Kasumi-1 (cell line): ENCODE data around the gene RAD50.
"Not testable (repeated sequence)": the region's sequence is repeated elsewhere in the genome, so short reads cannot be mapped to it uniquely, and the experiment has no call there.

ENCODE experiments used
- DNase-seq, 2 experiments: peaks; one replicate each; lab custom pipeline; 2025; lab: John Stamatoyannopoulos, UW

Gene RAD50

DNA sequence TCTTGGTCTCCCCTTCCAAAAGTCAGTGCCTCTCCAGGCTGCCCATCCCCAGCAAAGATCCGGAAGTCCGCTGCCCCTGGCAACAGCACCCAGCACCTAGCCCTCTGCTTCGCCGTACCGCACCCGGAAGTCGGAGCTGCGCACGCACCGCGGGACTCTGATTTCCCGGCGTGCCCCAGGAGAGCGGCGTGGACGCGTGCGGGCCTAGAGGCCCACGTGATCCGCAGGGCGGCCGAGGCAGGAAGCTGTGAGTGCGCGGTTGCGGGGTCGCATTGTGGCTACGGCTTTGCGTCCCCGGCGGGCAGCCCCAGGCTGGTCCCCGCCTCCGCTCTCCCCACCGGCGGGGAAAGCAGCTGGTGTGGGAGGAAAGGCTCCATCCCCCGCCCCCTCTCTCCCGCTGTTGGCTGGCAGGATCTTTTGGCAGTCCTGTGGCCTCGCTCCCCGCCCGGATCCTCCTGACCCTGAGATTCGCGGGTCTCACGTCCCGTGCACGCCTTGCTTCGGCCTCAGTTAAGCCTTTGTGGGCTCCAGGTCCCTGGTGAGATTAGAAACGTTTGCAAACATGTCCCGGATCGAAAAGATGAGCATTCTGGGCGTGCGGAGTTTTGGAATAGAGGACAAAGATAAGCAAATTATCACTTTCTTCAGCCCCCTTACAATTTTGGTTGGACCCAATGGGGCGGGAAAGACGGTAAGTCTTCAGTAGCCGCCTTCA lies at the start of gene RAD50:
Gene RAD50 (plus strand): TSS at position 215 of the 715 bp plus-strand sequence. CDS start 348 bp downstream, at position 563.
- peak; percentile 78 to 87 for DNase-seq

GRCh38 chr5:132510076-132510475 lies 46.7 kb upstream of the RAD50 start:
- no peak for DNase-seq

GRCh38 chr5:132513618-132514336 lies 43.0 kb upstream of the RAD50 start:
- DNase-seq: not testable (repeated sequence)

DNA sequence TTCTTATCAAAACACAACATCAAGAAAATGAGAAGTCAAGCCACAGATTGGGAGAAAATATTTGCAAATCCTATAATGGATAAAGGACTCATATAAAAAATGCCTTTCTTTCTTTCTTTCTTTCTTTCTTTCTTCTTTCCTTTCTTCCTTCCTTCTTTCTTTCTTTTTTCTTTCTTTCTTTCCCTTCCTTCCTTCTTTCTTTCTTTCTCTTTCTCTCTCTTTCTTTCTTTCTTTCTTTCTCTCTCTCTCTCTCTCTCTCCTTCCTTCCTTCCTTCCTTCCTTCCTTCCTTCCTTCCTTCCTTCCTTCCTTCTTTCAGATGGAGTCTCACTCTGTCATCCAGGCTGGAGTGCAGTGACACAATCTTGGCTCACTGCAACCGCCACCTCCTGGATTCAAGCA lies 34.7 kb upstream of the RAD50 start:
- not testable (repeated sequence) for DNase-seq

DNA sequence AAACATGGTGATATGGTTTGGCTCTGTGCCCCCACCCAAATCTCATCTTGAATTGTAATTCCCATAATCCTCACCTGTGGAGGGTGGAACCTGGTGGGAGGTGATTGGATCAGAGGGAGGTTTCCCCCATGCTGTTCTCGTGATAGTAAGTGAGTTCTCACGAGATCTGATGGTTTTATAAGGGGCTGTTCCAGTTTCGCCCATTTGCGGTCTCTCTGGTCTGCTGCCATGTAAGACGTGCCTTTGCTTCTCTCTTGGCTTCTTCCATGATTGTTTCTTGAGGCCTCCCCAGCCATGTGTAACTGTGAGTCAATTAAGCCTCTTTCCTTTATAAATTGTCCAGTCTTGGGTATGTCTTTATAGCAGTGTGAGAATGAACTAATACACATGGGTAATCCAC lies 31.9 kb upstream of the RAD50 start:
- DNase-seq: not testable (repeated sequence)

- DNase-seq: no peak
Observed at GRCh38 chr5:132525299-132525724, 31.5 kb upstream of the RAD50 start.

DNA sequence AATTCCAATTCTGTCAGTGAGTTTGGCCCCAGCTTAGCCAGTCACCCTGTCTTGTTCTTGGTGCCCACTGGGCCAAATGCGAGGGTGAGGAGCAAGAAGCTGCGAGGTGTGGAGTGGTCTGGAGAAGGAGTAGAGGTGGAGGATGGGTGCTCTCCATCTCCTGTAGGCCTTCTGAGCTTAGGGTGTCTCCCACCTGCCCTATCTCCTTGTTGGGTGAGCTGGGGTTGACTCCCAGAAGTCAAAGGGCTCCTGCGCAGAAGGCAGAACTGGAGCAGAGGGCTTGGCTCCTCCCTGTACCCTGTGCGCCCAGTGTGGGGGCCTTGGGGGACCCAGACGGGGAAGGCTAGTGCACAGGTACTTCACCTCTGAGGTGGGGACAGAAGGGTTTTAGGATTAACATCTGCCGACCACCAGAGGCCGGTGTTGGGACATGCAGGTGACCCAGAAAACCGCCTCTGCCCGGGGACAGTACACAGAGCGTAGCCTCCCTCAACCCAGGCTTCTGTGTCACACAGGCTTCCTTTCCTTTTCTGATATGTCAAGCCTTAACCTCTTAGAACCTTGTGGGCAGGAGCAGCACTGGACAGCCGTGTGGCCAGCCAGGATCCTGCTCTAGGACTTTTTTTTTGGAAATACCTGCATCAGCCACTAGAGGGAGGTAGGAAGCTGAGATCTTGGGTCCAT lies 30.3 kb upstream of the RAD50 start:
- DNase-seq: peak; percentile 39 to 60

DNA sequence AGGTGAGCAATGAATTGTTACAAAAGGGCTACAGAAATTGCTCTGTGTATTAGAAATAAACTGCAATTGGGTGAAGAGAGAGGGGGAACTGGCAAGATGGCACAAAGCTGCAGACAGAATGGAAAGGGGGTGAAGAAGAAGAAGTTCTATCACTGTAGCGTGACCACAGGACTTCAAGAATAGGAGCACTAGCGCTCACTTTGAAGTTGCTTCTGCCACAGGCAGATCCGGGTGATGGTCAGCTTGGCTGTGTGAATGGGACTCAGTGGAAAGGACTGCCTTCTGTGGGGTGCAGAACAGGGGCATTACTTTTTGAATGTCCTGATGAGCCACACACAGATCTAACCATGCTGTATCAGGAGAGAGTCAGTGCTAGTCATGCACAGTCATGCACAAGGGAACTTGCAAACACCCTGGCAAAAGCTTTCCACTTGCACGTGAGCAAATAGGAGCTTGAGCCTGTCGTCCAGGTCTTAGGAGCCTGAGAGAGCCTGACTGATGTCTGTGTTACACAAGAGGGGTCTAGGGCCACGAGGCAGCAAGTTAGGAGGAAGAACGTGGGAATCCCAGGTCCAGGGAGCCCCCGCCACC lies 29.7 kb upstream of the RAD50 start:
- no peak for DNase-seq

DNA sequence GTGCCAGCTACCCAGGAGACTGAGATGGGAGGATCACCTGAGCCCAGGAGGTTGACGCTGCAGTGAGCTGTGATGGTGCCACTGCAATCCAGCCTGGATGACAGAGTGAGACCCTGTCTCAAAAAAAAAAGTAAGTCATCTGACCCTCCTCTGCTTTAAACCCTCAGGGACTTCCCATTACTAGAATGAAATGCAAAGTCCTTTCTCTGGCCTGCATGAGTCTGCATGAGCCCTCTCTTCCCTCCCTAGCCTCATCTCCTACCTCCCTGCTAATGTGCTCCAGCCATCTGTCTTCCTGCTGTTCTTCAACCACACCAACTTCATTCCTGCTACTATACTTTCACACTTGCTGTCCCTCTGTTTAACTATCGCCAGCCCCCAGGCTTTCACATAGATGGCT lies 28.8 kb upstream of the RAD50 start:
- no peak for DNase-seq

- peak; percentile 19 to 27 for DNase-seq
Observed at GRCh38 chr5:132528866-132529634, 27.7 kb upstream of the RAD50 start.

GRCh38 chr5:132530946-132531345 lies 25.8 kb upstream of the RAD50 start:
- DNase-seq: no peak

- no peak for DNase-seq
Observed at GRCh38 chr5:132539716-132540115, 17.1 kb upstream of the RAD50 start.

DNA sequence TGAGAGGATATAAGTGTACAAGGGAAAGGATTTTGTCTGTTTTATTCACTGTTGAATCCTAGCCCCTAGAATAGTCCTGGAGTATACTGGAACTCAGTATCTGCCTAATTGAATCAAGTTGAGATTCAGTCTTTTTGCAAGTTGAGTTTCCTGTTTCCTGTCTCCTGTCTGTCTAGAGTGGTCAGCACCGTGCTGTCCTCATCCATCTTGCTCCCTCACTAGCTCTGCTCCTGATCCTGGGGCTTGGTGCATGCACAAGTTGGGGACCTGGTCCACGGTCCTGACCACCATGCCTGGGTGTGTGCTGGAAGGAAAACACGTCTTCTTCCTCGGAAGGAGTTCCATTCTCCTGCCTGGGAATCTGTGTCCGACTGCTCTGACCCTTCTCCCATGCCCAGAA lies 16.6 kb upstream of the RAD50 start:
- DNase-seq: no peak

- no peak for DNase-seq
Observed at GRCh38 chr5:132540764-132541163, 16.0 kb upstream of the RAD50 start.

DNA sequence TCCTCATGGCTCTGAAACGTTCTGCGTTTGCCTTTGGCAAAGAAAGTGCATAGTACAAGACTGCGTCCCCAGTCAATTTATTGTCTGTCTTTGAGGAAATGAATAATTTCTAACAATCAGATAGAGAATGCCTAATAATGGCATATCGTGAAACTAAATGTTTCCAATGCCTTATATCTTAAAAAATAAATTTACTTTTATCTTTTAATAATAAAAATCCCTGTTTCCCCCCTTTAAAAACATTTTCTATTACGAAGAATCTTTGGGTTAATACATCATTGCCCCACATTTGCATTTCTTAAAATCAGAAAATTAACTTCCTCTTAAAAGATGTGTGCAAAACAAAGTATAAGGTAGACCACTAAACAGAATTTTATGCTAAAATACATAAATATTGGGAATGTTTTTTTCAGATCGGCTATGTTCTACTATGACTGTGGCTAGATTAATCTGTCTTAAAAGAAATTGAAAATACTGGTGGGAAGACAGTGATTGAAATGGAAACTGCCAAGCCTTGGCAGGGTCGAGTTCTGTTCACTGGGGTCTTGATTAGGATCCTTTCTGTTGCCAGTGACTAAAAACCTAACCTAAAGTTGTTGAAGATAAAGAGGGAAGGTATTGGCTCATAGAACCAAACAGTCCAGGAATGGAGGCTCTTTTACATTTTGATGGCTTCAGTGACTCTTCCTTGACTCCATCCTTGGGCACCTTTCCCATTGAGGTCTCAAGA lies 13.1 kb upstream of the RAD50 start, which contains the start of gene IL5:
Gene IL5 (minus strand): TSS at position 51 of the 730 bp plus-strand sequence. CDS start 44 bp downstream, at position 7.
- no peak for DNase-seq

DNA sequence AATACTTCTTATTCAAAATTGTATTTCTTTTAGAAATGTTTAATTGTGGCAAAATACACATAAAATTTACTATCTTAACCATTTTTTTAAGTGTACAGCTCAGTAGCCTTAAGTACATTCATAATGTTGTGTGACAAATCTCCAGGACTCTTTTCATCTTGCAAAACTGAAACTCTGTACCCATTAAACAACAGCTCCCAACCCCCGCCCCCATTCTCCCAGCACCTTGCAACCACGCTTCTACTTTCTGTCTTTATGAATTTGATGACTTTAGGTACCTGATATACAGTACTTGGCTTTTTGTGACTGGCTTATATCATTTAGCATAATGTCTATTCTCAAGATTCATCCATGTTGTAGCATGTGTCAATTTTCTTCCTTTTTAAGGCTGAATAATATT lies 10.7 kb upstream of the RAD50 start:
- DNase-seq: no peak

DNA sequence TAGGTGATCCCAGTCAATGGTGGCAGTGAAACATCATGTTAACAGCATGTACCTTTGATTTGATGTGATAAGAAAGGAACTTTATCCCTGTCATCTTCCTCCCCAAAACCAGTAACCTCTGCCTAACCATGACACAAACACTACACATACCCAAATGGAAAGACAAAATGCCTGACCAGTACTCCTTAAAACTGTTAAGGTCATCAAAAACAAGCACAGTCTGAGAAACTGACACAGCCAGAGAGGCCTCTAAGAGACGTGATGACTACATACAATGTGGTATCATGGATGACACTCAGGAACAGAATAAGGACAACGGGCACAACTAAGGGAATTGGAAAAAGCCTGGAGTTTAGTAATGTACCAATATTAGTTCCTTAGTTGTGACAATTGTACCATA lies 9.5 kb upstream of the RAD50 start:
- no peak for DNase-seq

GRCh38 chr5:132548834-132549233 lies 7.9 kb upstream of the RAD50 start:
- not testable (repeated sequence) for DNase-seq

DNA sequence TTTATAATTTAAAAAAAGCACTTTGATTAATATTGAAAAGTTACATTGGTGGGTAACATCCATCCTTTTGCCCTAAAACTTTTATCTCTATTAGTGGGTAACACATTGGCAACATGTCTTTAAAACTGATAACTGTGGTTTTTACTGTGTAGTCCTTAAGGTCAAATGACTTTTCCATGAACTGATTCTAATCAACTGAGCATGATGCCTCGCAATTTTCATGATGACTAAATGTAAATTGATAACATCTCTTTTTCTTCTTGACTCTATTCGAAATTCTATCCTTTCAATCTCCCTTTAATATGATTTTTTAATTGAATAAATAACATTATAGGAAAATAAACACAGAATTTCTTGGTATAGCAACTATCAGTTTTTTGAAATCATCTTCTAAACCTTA lies 7.2 kb upstream of the RAD50 start:
- DNase-seq: no peak

- no peak for DNase-seq
Observed at GRCh38 chr5:132556153-132556762, 519 bp upstream of the RAD50 start.
